Panc1 (cell line): Measurements from ENCODE around the gene SDSL. TPM values are rescaled to one million over a fixed set of nuclear protein-coding genes. Genes with fewer than 3 reads are reported as not detected.

Source experiments
- ATAC-seq: fragments of 200-7000 bp; cut with Tn5 transposase; 2 replicates; pipeline ENCODE4 v1.9.1; 2020; ENCODE audit warnings: mild to moderate bottlenecking, moderate library complexity
- BruUV-seq: library from RNA; stranded (reverse); fragments of 400-500 nt; replicated peaks from 2 replicates; lab custom pipeline; 2021; lab: Mats Ljungman, UMichigan
- CTCF ChIA-PET: fragments of 300-600 bp; sonication (Branson Sonifier 250); formaldehyde crosslinking; loops from one replicate; lab custom pipeline; 2022; ENCODE audit warnings: antibody characterized with exemption; lab: Charles Lee
- POLR2A ChIA-PET: fragments of 300-600 bp; sonication (Branson Sonifier 250); formaldehyde crosslinking; loops from one replicate; lab custom pipeline; 2022; ENCODE audit warnings: antibody characterized with exemption; lab: Charles Lee
- DNase-seq: peaks from one replicate; pipeline ENCODE4 v3.0.0-alpha.2; 2010; ENCODE audit warnings: low read depth, low spot score
- H3K27ac ChIP-seq: 2 replicates; pipeline ENCODE4 v1.5.1; 2011; ENCODE audit warnings: mild to moderate bottlenecking, low read length, inconsistent platforms
- H3K27me3 ChIP-seq: fragments of 200-500 bp; sonication (Bioruptor generic); 2 replicates; pipeline ENCODE4 v1.6.0; 2014; ENCODE audit warnings: low read length, inconsistent platforms; ENCODE audit not compliant: control insufficient read depth, insufficient read depth
- H3K36me3 ChIP-seq: fragments of 200-500 bp; sonication (Bioruptor generic); 2 replicates; pipeline ENCODE4 v1.5.1; 2014; ENCODE audit warnings: inconsistent platforms, mild to moderate bottlenecking, low read length, moderate library complexity; ENCODE audit not compliant: control insufficient read depth, insufficient read depth
- H3K4me1 ChIP-seq: 2 replicates; pipeline ENCODE4 v1.5.1; 2011; ENCODE audit warnings: inconsistent platforms, mild to moderate bottlenecking, low read length, moderate library complexity; ENCODE audit not compliant: control insufficient read depth, insufficient read depth
- H3K4me3 ChIP-seq, 2 experiments: 2 replicates each; pipeline ENCODE4 v1.5.1; 2011 to 2012; ENCODE audit warnings: low read depth in 2 of 2, low read length in 2 of 2, mild to moderate bottlenecking in 2 of 2, inconsistent platforms in 1 of 2, moderate library complexity in 1 of 2
- H3K9me3 ChIP-seq: fragments of 200-500 bp; sonication (Bioruptor generic); 2 replicates; pipeline ENCODE4 v1.5.1; 2014; ENCODE audit warnings: low read depth, mild to moderate bottlenecking, inconsistent platforms, low read length, moderate library complexity; ENCODE audit not compliant: control insufficient read depth, insufficient read depth
- CTCF ChIP-seq: fragments of 450-650 bp; IDR thresholded peaks from 2 replicates; pipeline ENCODE4 v1.5.1; 2017; ENCODE audit warnings: mild to moderate bottlenecking
- POLR2AphosphoS5 ChIP-seq: IDR thresholded peaks from 2 replicates; pipeline ENCODE4 v1.6.1; 2012; ENCODE audit warnings: mild to moderate bottlenecking, low read depth, low read length, moderate library complexity
- REST ChIP-seq, 2 experiments: IDR thresholded peaks; 2 replicates each; pipeline ENCODE4 v1.6.1; 2011 to 2012; ENCODE audit warnings: low read depth in 2 of 2, control low read depth in 1 of 2, low read length in 1 of 2, mild to moderate bottlenecking in 1 of 2, moderate library complexity in 1 of 2; ENCODE audit not compliant: insufficient read depth in 1 of 2
- SIN3A ChIP-seq: IDR thresholded peaks from 2 replicates; pipeline ENCODE4 v1.6.1; 2012; ENCODE audit warnings: low read depth, mild to moderate bottlenecking, low read length, moderate library complexity, borderline replicate concordance; ENCODE audit not compliant: insufficient read depth
- TCF7L2 ChIP-seq: IDR thresholded peaks from 2 replicates; pipeline ENCODE4 v1.6.1; 2011; ENCODE audit warnings: mild to moderate bottlenecking, low read depth, low read length, inconsistent platforms
- in situ Hi-C: cut with HindIII; loops from 2 replicates; pipeline ENCODE4 v1.10.0; 2016; ENCODE audit warnings: low sequenced_read_pairs, low pct_unique_long_range_greater_than_20kb
- intact Hi-C: fragments of 100-400 bp; cut with micrococcal nuclease; formaldehyde crosslinking; loops from one replicate; pipeline ENCODE4 v1.10.0; 2022; ENCODE audit not compliant: unreplicated experiment
- total RNA-seq: library from RNA; stranded (reverse); gene quantifications from one replicate; pipeline ENCODE4 v1.2.1, GENCODE V29; 2021; ENCODE audit not compliant: unreplicated experiment

The SDSL gene
- total RNA-seq, 1 experiment from 2014 or later, result 5.8 TPM

- Histone ChIP-seq H3K4me3 (no peak overlapping the region), H3K36me3 (no peaks in the 10 kb centered on the region), H3K27ac (no peak overlapping the region), H3K4me1 (no peaks in the 10 kb centered on the region), H3K27me3 (no peaks in the 10 kb centered on the region), H3K9me3 (no peaks in the 10 kb centered on the region)
- DNase-seq (no peak), ATAC-seq (no peak)
- BruUV-seq, result no TSS peak
- ChIA-PET POLR2A (no interaction called here), CTCF (no interaction called here)
- in situ Hi-C loops (no loop called here), intact Hi-C loops (no loop called here)
- TF ChIP-seq CTCF, result no peak
- no peak for TF ChIP-seq SIN3A
- TF ChIP-seq TCF7L2, result no peak
- TF ChIP-seq REST (IDR thresholded peaks at IDR 0.05; ENCODE audit: insufficient read depth in 1 of 2, low read depth in 2 of 2, low read length in 1 of 2), result no peak
- TF ChIP-seq POLR2AphosphoS5, result no peak
Observed at GRCh38 chr12:113382206-113382605, 40.0 kb upstream of the SDSL start.

- CTCF ChIA-PET, result no interaction called here
- H3K4me1 ChIP-seq, result no peaks in the 10 kb centered on the region
- H3K27ac ChIP-seq, result no peak overlapping the region
- H3K4me3 ChIP-seq, result no peak overlapping the region
- no peak for TF ChIP-seq REST (IDR thresholded peaks at IDR 0.05; ENCODE audit: insufficient read depth in 1 of 2, low read depth in 2 of 2, low read length in 1 of 2)
- TF ChIP-seq TCF7L2, result no peak
- TF ChIP-seq SIN3A, result no peak
- TF ChIP-seq POLR2AphosphoS5, result no peak
- TF ChIP-seq CTCF, result no peak
- POLR2A ChIA-PET, result interaction anchor here (0.6 kb wide), 1 partner anchor 38 kb away, joined by 3 read pairs; no protein-coding TSS in a partner anchor
- DNase-seq (no peak), ATAC-seq (no peak)
- in situ Hi-C loops (no loop called here), intact Hi-C loops (no loop called here)
- no peaks in the 10 kb centered on the region for H3K36me3 ChIP-seq
- no TSS peak for BruUV-seq
- no peaks in the 10 kb centered on the region for H3K27me3 ChIP-seq
- H3K9me3 ChIP-seq, result no peaks in the 10 kb centered on the region
Observed at GRCh38 chr12:113384778-113385177, 37.4 kb upstream of the SDSL start.
